Activated T-helper 17 cell treated with anti-CD3 and anti-CD28 coated beads, Interleukin-2, amount 50 U/mL, for 72 hours (primary cell): Measurements from ENCODE around the gene ATG9B. TPM values are rescaled to one million over a fixed set of nuclear protein-coding genes. Genes with fewer than 3 reads are reported as not detected.
"Not testable (repeated sequence)": the region's sequence is repeated elsewhere in the genome, so short reads cannot be mapped to it uniquely, and the experiment has no call there.

Experiments used
- ATAC-seq: fragments of 150-1000 bp; cut with Tn5 transposase; replicated peaks from 2 replicates; pipeline ENCODE4 v1.10.0; 2021; ENCODE audit warnings: mild to moderate bottlenecking, moderate library complexity
- H3K27ac Mint-ChIP-seq: one replicate; pipeline ENCODE4 v1.8.0; 2022; ENCODE audit warnings: mixed read lengths
- H3K27me3 Mint-ChIP-seq: one replicate; pipeline ENCODE4 v1.8.0; 2022; ENCODE audit warnings: mixed read lengths
- H3K36me3 Mint-ChIP-seq: one replicate; pipeline ENCODE4 v1.8.0; 2022; ENCODE audit warnings: low read depth, mild to moderate bottlenecking, mixed read lengths
- H3K4me1 Mint-ChIP-seq: one replicate; pipeline ENCODE4 v1.8.0; 2022; ENCODE audit warnings: mixed read lengths
- H3K4me3 Mint-ChIP-seq: one replicate; pipeline ENCODE4 v1.8.0; 2022; ENCODE audit warnings: mild to moderate bottlenecking, mixed read lengths
- H3K9me3 Mint-ChIP-seq: one replicate; pipeline ENCODE4 v1.8.0; 2022; ENCODE audit warnings: mixed read lengths
- total RNA-seq, 2 donors: library from RNA; stranded (reverse); gene quantifications; one replicate each; pipeline ENCODE4 v1.2.3, GENCODE V29; 2022

ATG9B gene
- total RNA-seq, 2 donors from 2014 or later = 2.9 to 18.2 TPM

DNA sequence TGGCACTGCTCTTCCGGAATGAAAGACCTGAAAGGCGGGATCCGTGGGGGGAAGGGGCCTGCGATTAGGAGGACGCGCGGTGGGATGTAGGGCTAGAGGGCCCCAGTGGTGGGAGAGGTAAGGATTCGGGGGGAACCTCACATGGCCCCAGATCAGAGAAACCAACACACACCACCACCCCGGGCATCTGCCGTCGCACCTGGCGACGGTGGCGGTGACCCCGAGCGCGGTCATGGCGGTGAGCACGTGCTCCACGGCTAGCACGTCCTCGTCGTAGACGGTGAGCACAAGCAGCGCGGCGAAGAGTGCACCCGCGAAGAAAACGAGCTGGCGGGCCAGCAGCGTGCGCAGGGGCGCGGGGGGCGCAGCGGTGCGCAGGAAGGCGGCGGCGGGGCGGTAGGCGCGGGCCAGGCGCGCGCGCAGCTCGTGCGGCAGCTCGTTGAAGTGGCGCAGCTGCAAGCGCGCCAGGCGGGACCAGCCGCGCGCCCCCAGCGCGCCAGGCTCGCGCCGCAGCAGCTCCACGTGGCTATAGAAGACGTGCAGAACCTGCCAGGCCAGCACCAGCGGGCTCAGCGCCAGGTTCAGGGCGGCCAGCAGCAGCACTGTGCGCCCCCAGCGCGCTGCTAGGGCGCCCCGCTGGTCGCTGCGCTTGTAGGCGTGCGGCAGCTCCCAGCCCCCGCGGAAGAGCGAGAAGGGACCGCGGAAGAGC, 5.7 kb downstream of the ATG9B start:
- Mint-ChIP-seq H3K27me3 (peaks cover 4% of the 10 kb centered on the region), H3K4me3 (peak overlapping the region; percentile 86), H3K4me1 (peaks cover 37% of the 10 kb centered on the region), H3K9me3 (no peaks in the 10 kb centered on the region), H3K27ac (peak overlapping the region; percentile 85), H3K36me3 (peaks cover 28% of the 10 kb centered on the region)
- peak; percentile 34 for ATAC-seq

DNA sequence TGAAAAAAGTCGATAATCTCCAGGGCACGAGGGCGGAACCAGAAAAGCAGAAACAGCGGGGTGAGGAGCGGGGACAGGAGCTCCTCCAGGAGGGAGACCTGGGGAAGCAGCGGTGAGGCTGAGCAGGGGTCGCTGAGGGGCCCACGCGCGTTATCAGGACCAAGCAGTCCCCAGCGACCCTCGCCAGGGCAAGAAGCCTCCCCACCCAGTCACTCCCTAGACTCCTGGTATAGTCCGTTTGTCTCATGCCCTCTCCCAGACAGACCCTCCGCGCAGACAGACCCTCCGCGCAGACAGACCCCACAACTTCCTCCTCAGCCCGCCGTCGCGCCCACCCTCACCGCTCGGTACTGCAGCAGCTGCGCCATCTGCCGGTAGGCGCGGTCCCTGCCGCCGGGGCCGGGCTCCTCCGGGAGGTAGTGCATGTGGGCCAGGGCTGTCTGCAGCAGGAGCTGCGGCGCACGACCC, 6.3 kb downstream of the ATG9B start:
- peak; percentile 72 for ATAC-seq
- Mint-ChIP-seq H3K36me3 (peaks cover 28% of the 10 kb centered on the region), H3K4me3 (peak overlapping the region; percentile 86), H3K9me3 (no peaks in the 10 kb centered on the region), H3K27ac (peak overlapping the region; percentile 85), H3K27me3 (peaks cover 4% of the 10 kb centered on the region), H3K4me1 (peaks cover 37% of the 10 kb centered on the region)

DNA sequence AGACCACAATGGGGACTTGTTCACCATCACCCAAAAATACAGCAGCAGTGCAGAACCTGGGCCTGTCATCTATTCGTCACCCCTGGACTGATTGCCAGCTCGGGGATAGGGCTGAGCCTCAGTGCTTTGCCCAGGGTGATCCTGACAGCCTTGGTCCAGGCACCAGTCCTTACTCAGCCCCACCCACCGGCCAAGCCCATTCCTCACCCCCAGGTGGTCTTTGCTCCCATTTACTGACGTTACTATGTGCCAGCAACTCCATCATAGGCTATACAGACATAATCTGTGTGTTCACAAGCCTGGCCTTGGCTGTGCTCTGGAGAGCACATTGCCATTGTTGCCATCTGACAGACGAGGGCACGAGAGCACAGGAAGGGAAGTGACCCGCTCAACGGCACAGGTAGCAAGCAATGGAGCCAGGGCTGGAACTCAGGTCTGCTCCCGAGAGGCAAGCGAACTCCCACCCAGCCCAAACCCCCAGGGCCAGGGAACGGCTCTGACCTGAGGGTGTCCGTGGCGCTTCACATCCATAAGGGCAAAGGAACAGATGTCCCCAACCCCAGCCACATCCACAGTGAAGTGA, 6.8 kb downstream of the ATG9B start:
- Mint-ChIP-seq H3K9me3 (peaks cover 2% of the 10 kb centered on the region), H3K4me1 (peaks cover 42% of the 10 kb centered on the region), H3K27me3 (peaks cover 4% of the 10 kb centered on the region), H3K4me3 (peak overlapping the region; percentile 86), H3K27ac (peak overlapping the region; percentile 85), H3K36me3 (peaks cover 31% of the 10 kb centered on the region)
- no peak for ATAC-seq

DNA sequence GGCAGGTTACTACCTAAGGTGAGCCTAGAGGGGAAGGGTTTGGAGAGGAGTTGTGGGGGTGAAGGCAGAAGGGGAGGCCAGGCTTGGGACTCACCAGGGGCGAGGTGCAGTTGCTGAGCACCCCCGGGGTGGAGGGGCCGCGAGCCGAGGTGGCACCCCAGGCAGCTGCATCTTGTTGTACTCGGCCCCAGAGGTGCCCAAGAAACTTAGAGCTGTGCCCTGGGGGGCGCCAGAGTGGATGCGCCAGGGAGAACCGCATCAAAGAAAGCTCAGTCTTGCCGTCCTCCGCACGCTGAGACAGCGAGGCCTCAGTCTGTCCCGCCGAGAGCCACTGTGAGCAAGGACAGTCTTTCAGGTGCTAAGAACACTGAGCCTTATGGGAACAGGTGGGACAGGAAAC, 7.4 kb downstream of the ATG9B start:
- H3K9me3 Mint-ChIP-seq = peaks cover 3% of the 10 kb centered on the region
- ATAC-seq = no peak
- H3K4me3 Mint-ChIP-seq = peak overlapping the region; percentile 86
- peaks cover 33% of the 10 kb centered on the region for H3K36me3 Mint-ChIP-seq
- H3K4me1 Mint-ChIP-seq = peaks cover 47% of the 10 kb centered on the region
- peak overlapping the region; percentile 85 for H3K27ac Mint-ChIP-seq
- H3K27me3 Mint-ChIP-seq = peaks cover 4% of the 10 kb centered on the region

DNA sequence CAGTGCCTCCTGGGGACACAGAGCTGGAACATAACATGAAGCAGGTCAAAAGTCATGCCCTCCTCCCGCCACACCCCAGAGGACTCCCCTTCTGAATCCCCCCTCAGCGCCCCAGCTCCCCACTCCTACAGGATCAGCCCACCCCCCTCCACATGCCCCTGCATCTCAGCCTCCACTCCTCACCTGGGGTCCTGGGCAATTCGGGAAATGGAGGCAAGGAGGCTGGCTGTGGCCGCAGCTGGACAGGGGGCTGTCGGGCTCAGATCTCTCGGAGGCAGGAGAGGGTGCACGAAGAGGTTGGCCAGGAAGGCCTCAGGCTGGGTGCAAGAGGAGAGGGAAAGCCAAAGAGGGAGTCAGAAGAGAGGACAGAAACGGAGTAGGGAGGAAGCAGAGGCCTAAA, 7.8 kb downstream of the ATG9B start:
- Mint-ChIP-seq H3K27me3 (peaks cover 4% of the 10 kb centered on the region), H3K36me3 (peaks cover 33% of the 10 kb centered on the region), H3K9me3 (peaks cover 3% of the 10 kb centered on the region), H3K27ac (peak overlapping the region; percentile 28), H3K4me1 (peaks cover 50% of the 10 kb centered on the region), H3K4me3 (peak overlapping the region; percentile 86)
- ATAC-seq = no peak

DNA sequence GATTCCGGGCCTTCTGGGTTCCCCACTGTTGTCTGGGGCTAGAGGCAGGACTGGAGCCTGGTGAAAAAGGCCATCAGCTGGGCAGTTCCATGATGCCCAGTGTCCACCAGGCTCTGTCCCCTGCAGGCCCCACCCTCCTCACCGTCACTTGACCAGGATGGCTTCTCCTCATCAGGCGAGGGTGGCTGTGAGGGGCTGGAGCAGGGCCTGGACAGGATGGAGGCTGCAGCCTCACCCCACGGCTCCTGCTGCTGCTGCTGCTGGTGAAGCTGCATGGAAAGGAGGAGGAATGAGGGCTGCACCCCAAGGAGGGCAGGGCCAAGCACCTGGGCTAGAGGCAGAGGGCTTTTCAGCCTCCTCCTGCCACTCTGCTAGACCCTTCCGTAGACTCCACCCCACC, 8.3 kb downstream of the ATG9B start:
- H3K27ac Mint-ChIP-seq = peak overlapping the region; percentile 96
- peaks cover 33% of the 10 kb centered on the region for H3K36me3 Mint-ChIP-seq
- H3K27me3 Mint-ChIP-seq = peaks cover 4% of the 10 kb centered on the region
- no peak for ATAC-seq
- peaks cover 53% of the 10 kb centered on the region for H3K4me1 Mint-ChIP-seq
- H3K9me3 Mint-ChIP-seq = peaks cover 3% of the 10 kb centered on the region
- H3K4me3 Mint-ChIP-seq = peak overlapping the region; percentile 89

DNA sequence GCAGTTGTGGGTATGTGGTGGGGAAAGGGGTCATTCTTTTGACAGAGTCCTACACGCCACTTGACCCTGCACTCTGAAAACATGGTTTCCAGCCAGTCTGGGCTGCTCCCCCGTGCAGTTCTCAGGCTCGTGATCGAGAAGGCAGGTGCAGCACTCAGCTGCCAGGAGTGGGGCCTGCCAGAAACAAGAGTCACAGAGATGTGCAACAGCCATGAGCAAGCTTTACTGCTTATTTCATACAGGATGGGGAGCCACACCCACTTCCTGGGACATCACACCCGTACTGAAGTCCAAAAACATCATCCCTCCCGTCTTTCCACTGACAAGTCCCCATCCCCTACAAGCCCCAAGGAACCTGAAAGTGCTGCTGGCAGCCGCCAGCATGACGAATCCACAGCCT, 9.3 kb downstream of the ATG9B start:
- Mint-ChIP-seq H3K9me3 (peaks cover 3% of the 10 kb centered on the region), H3K4me1 (peaks cover 60% of the 10 kb centered on the region), H3K4me3 (peak overlapping the region; percentile 89), H3K36me3 (peaks cover 33% of the 10 kb centered on the region), H3K27me3 (peaks cover 4% of the 10 kb centered on the region), H3K27ac (peak overlapping the region; percentile 96)
- peak; percentile 30 for ATAC-seq

DNA sequence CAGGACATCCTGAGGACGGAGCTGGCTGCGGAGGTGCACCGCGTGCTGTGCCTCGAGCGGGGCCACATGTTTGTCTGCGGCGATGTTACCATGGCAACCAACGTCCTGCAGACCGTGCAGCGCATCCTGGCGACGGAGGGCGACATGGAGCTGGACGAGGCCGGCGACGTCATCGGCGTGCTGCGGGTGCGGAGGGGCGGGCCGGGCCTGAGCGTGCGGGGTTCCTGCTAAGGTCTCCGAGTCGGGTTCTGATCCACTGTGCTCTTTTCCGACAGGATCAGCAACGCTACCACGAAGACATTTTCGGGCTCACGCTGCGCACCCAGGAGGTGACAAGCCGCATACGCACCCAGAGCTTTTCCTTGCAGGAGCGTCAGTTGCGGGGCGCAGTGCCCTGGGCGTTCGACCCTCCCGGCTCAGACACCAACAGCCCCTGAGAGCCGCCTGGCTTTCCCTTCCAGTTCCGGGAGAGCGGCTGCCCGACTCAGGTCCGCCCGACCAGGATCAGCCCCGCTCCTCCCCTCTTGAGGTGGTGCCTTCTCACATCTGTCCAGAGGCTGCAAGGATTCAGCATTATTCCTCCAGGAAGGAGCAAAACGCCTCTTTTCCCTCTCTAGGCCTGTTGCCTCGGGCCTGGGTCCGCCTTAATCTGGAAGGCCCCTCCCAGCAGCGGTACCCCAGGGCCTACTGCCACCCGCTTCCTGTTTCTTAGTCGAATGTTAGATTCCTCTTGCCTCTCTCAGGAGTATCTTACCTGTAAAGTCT, 10.4 kb downstream of the ATG9B start:
- ATAC-seq = peak; percentile 42
- H3K27me3 Mint-ChIP-seq = no peaks in the 10 kb centered on the region
- H3K9me3 Mint-ChIP-seq = peaks cover 3% of the 10 kb centered on the region
- peaks cover 28% of the 10 kb centered on the region for H3K36me3 Mint-ChIP-seq
- H3K4me1 Mint-ChIP-seq = peaks cover 55% of the 10 kb centered on the region
- peak overlapping the region; percentile 89 for H3K4me3 Mint-ChIP-seq
- H3K27ac Mint-ChIP-seq = peak overlapping the region; percentile 96

DNA sequence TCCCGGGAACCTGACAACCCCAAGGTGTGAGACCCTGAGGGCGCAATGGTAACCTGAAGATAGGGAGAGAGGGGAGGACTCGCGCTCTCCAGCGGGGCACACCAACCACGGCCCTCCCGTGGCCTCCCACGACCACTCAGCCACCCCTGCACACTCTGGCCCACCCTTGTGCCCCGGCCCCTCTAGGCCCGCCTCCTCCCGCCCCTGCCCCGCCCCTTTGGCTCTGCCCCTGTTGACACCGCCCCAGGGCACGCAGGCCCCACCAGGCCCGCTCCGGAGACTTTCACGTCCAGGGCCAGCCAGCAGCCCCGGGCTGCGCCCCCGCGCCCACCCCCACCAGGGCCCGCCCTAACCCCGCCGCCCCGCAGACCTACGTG, 10.9 kb downstream of the ATG9B start:
- no peak for ATAC-seq
- Mint-ChIP-seq H3K4me3 (peak overlapping the region; percentile 89), H3K27ac (peak overlapping the region; percentile 96)

DNA sequence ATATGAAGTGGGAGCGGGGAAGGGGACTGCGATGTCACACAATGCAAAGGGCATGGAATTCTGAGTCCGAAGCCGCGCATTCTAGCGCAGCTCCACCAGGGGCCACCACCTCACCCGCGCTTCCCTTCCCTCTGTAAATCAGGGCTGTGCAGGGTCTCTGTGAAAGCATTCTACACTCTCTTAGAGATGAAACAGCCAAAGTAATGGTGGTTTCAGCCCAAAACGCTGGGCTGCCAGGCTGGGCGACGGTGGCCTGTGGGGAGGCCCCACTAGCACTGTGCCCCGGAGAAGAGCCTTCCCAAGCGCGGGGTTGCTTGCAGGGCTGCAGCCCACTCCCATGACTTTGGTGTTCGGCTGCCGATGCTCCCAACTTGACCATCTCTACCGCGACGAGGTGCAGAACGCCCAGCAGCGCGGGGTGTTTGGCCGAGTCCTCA, 11.4 kb downstream of the ATG9B start:
- peaks cover 3% of the 10 kb centered on the region for H3K9me3 Mint-ChIP-seq
- peak overlapping the region; percentile 70 for H3K4me3 Mint-ChIP-seq
- peaks cover 55% of the 10 kb centered on the region for H3K4me1 Mint-ChIP-seq
- peak overlapping the region; percentile 85 for H3K27ac Mint-ChIP-seq
- peaks cover 22% of the 10 kb centered on the region for H3K36me3 Mint-ChIP-seq
- no peak for ATAC-seq
- no peaks in the 10 kb centered on the region for H3K27me3 Mint-ChIP-seq

More for the DNA sequence above, 10.9 kb downstream of the ATG9B start:
- Mint-ChIP-seq H3K27me3 (no peaks in the 10 kb centered on the region), H3K9me3 (peaks cover 3% of the 10 kb centered on the region), H3K36me3 (peaks cover 25% of the 10 kb centered on the region), H3K4me1 (peaks cover 55% of the 10 kb centered on the region)

DNA sequence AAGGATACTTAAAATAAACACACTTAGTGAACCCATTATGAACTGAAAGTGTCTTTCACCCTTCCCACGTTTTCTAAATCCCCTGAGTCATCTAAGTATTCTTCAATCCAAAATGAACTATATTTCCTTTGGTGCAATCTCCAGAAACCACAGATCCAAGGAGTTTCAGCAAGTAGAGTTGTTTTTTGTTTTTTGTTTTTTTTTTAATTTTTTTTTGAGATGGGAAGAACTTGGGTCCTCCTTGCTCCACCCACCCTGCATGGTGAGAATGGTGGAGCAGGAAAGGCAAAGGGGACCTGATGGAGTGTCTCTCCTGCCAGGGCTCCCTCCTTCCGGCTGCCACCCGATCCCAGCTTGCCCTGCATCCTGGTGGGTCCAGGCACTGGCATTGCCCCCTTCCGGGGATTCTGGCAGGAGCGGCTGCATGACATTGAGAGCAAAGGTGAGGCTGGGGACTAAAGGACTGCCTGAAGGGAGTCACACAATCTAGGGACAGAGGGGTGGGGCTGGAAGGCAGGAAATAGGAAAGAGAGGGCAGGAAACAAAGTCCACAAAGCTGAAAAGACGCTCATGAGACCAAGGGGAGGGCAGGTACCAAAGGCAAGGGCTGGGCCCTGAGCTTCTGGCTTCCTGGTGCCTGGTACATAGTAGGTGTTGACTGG, 12.1 kb downstream of the ATG9B start:
- ATAC-seq = no peak
- Mint-ChIP-seq H3K9me3 (peaks cover 3% of the 10 kb centered on the region), H3K36me3 (peaks cover 17% of the 10 kb centered on the region), H3K27ac (peak overlapping the region; percentile 85), H3K27me3 (no peaks in the 10 kb centered on the region), H3K4me3 (peak overlapping the region; percentile 70), H3K4me1 (peaks cover 57% of the 10 kb centered on the region)

DNA sequence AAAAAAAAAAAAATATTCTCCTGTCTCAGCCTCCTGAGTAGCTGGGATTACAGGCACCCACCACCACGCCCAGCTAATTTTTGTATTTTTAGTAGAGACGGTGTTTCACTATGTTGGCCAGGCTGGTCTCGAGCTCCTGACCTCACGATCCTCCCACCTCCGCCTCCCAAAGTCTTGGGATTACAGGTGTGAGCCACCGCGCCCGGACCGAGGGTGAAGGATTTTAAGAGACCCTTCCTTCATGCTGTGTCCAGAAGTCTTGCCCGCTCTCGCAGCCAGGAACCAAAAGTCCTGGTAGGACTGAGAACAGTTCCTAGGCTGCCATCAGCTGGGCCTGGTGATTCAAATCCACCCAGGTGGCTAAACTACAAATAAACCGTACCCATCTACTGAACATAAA, 12.7 kb downstream of the ATG9B start:
- Mint-ChIP-seq H3K4me3 (peak overlapping the region; percentile 70), H3K4me1 (peaks cover 57% of the 10 kb centered on the region), H3K27ac (peak overlapping the region; percentile 85), H3K36me3 (peaks cover 17% of the 10 kb centered on the region)
- not testable (repeated sequence) for ATAC-seq, H3K27me3 Mint-ChIP-seq, H3K9me3 Mint-ChIP-seq

DNA sequence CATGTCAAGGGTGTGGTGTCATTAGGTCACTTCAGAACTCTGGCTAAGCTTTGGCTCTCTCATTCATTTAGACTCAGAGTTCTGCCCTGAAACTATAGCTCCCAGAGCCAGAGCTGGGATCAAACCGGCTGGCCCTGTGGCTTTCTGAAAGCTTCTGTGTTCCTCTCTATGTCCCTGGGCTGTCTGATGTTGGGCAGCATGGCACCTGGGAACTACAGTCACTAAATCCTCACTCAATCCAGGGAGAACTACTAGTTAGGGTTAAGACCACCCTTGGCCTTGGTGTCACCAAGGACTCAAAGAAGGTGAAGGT, 13.2 kb downstream of the ATG9B start:
- peak overlapping the region; percentile 87 for H3K4me3 Mint-ChIP-seq
- peaks cover 17% of the 10 kb centered on the region for H3K36me3 Mint-ChIP-seq

More for the DNA sequence above, 13.2 kb downstream of the ATG9B start:
- H3K27ac Mint-ChIP-seq = peak overlapping the region; percentile 78
- no peak for ATAC-seq
- H3K4me1 Mint-ChIP-seq = peaks cover 52% of the 10 kb centered on the region
- H3K27me3 Mint-ChIP-seq = no peaks in the 10 kb centered on the region
- H3K9me3 Mint-ChIP-seq = peaks cover 3% of the 10 kb centered on the region
